DMS53 (cell line): ENCODE data around the gene INO80B.

Experiments
- DNase-seq: peaks from one replicate; lab custom pipeline; 2025; lab: John Stamatoyannopoulos, UW

INO80B gene

GRCh38 chr2:74502147-74502719 is 47.3 kb downstream of the INO80B start:
- peak; percentile 68 for DNase-seq

- DNase-seq: peak; percentile 77
Observed at GRCh38 chr2:74502720-74503505, 48.0 kb downstream of the INO80B start.

- no peak for DNase-seq
Observed at GRCh38 chr2:74503506-74504475, 48.9 kb downstream of the INO80B start.

- DNase-seq: no peak
Observed at GRCh38 chr2:74504591-74504990, 49.7 kb downstream of the INO80B start.

GRCh38 chr2:74505448-74506246 is 50.8 kb downstream of the INO80B start:
- no peak for DNase-seq

GRCh38 chr2:74507145-74507925 is 52.4 kb downstream of the INO80B start, which contains the start of gene PCGF1:
Gene PCGF1, minus strand, starts transcription at chr2:74507695. Its CDS starts 27 bp downstream, at chr2:74507668.
- peak; percentile 99 for DNase-seq
